GDM1 (cell line): Measurements from ENCODE around the gene HBE1.
"Not testable (repeated sequence)": the region's sequence is repeated elsewhere in the genome, so short reads cannot be mapped to it uniquely, and the experiment has no call there.

Source experiments
- DNase-seq: peaks from one replicate; lab custom pipeline; 2025; lab: John Stamatoyannopoulos, UW

Gene HBE1

DNA sequence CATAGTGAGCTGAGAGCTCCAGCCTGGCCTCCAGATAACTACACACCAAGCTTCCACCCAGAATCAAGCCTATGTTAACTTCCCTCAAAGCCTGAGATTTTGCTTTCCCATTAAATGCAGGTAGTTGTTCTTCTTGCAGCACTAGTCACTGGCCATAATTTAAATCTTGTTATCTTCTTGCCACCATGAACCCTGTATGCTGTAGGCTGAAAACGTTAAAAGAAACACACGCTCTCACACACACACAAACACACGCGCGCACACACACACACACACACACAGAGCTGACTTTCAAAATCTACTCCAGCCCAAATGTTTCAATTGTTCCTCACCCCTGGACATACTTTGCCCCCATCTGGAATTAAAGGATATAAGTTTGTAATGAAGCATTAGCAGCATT is 16.3 kb downstream of the HBE1 start:
- DNase-seq = not testable (repeated sequence)

DNA sequence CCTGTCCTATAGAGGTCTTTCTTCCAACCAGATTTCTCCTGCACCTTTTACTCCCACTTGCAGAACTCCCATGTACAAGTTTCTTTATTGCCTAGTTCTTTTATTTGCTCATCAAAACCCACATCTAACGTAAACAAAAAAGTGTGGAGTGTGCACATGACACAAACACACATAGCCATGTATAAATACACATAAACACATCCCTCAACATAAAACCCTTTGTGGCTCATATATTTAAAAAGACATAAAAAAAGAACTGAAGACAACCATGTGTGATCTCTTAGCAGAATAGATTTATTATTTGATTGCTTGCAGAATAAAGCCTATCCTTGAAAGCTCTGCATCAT is 16.9 kb downstream of the HBE1 start:
- DNase-seq = no peak

DNA sequence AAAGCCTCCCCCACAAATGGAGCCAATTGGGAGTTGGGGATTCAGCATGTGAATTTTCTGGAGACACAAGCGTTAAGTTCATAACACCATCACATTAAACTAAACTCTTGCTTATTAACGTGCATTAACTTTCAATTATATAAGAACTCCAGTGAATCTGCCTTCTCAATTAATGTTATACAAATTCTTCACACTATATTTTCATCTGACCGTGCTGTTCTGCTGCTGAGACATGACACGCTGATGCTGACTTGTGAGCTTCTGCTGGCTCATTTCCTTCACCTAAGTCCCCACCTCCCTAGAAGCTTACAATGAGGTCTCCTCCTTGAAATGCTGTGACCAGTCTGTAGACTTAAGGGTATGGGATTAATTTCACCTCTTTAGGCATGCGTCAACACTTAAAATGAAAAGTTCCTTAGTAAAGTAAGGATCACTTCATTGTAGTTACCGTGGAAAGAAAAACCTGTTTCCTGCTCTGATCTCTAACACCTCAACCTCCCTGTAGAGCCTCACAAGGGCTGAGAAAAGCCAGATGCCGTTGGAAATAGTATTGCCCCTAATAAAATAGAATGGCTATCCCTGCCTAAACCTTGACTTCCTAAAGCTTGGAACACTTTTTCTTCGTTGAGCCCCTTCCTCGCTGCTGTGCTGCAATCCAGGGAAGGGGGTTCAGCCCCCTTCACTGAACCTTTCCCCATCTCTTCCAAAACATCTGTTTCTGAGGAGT is 17.4 kb downstream of the HBE1 start:
- DNase-seq = no peak

DNA sequence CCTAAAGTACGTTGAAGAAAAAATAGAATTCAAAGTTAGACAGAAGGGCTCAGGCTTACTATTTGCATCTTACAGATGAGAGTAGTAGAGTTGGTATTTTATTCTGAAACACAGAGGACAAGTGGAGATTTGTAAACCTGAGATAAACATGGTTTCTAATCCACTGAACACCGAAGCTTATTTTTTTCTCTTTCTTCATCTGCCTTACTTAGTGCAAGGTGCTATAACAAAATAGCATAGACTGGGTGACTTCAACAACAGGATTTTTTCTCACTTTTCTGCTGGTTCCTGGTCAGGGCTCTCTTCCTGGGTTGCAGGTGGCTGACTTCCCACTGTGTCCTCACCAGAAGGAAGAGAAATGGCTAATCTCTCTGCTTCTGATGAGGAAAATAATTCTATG is 18.0 kb downstream of the HBE1 start:
- no peak for DNase-seq

DNA sequence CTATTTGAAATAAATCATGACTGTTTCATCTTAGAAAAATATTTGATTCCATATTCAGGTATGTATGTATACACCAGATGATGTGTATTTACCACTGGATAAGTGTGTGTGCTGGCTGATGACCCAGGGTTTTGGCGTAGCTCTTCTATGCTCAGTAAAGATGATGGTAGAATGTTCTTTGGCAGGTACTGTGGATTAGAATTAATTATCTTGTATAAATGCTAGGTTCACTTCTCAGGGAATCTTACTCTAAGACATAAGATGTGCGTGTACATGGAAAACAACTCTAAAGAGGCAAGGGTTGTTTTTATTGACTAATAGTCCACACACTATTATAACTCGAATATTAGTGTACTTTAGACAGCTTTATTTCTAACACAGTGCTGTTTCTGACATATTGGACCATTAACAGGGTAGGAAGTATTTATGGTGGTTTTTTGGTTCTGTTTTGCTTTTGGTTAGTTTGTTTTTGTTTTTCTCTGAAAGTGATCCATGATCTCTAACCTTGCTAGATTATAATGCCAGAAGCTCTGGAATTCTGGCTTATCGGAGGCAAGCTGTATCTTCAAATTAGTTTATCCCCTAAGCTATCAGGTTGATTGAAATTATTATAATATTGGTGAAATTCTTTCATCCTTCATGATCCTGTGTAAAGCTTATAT is 19.1 kb downstream of the HBE1 start:
- DNase-seq = no peak

DNA sequence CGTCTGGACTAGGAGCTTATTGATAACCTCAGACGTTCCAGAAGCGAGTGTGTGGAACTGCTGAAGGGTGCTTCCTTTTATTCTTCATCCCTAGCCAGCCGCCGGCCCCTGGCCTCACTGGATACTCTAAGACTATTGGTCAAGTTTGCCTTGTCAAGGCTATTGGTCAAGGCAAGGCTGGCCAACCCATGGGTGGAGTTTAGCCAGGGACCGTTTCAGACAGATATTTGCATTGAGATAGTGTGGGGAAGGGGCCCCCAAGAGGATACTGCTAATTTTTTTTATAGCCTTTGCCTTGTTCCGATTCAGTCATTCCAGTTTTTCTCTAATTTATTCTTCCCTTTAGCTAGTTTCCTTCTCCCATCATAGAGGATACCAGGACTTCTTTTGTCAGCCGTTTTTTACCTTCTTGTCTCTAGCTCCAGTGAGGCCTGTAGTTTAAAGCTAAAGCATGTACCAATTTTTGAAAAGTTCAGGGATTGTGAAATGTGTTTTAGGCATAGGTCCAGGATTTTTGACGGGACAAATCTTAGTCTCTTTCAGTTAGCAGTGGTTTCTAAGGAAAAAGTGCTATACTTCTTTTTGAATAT is 19.8 kb downstream of the HBE1 start, which contains the start of gene HBG1:
Gene HBG1 (minus strand): TSS at position 51 of the 590 bp plus-strand sequence. CDS start 53 bp downstream, outside the sequence.
- not testable (repeated sequence) for DNase-seq

DNA sequence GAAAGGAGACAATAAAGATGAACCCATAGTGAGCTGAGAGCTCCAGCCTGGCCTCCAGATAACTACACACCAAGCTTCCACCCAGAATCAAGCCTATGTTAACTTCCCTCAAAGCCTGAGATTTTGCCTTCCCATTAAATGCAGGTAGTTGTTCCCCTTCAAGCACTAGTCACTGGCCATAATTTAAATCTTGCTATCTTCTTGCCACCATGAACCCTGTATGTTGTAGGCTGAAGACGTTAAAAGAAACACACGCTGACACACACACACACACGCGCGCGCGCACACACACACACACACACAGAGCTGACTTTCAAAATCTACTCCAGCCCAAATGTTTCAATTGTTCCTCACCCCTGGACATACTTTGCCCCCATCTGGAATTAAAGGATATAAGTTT is 21.2 kb downstream of the HBE1 start:
- DNase-seq = not testable (repeated sequence)

DNA sequence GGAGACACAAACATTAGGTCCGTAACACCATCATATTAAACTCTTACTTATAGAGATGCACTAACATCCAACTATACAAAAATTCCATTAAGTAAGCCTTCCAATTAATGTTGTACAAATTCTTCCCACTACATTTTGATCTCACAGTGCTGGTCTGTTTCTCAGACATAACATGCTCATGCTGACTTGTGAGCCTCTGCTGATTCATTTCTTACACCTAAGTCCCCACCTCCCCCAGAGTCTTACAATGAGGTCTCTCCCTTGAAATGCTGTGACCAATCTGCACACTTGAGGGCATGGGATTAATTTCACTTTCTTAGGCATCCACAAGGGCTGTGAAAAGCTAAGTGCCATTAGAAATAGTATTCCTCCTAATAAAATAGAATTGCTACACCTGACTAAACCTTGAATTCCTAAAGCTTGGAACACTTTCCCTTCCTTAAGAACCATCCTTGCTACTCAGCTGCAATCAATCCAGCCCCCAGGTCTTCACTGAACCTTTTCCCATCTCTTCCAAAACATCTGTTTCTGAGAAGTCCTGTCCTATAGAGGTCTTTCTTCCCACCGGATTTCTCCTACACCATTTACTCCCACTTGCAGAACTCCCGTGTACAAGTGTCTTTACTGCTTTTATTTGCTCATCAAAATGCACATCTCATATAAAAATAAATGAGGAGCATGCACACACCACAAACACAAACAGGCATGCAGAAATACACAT is 22.1 kb downstream of the HBE1 start:
- DNase-seq = no peak

DNA sequence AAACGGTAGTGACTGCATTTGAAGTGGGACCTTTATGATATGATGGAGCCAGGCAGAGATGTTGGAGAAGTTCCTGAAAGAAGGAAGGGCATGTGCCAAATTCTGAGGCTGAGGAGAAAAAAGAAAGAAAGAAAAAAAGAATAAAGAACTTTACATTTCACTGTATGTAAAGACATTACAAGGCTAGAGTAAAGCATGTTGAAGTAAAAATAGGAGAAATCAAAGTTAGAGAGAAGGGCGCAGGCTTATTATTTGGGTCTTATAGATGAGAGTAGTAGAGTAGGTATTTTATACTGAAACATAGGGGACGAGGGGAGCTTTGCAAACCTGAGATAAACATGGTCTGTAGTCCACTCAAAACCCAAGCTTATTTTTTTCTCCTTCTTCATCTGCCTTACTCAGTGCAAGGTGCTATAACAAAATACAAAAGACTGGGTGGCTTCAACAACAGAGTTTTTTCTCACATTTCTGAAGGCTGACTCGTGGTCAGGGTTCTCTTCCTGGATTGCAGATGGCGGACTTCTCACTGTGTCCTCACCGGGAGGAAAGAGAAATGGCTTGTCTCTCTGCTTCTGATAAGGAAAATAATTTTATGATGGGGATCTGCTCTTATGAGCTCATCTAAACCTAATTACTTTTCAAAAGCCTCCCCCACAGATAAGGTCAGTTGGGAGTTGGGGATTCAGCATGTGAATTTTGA is 22.8 kb downstream of the HBE1 start:
- DNase-seq = no peak

DNA sequence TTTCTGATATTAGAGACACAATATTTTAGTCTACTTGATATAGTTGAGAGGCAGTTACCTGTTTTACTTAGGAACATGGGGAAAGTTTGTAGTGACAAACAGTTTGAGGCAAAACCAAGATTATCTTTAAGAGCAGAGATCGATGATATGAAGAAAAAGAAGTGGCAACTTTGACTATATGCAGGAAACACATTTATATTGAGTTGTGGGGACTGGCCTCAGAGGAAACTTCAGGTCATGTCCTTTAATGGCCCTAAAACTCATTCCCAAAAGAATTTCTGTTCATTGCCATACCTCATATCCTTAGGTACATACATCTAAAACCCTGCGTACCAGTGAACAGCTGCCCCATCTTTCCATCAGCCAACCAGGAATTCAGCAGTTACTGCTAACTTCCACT is 24.6 kb downstream of the HBE1 start:
- no peak for DNase-seq

DNA sequence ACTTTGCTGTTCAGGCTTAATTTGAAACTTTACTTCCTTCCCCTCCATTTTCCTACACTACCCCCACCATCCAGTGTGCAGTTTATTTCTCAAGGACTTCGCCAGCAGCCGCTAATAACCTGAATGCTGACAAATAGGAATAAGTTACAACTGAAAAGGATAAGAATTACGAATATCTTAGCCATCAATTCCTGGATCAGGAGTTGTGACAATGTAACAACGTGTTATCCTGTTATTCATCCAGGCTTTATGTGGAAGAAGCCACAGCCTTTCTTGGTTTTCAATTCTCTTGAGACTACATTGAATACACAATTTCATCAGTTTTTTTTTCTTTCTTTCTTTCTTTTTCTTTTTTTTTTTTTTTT is 25.9 kb downstream of the HBE1 start:
- no peak for DNase-seq

DNA sequence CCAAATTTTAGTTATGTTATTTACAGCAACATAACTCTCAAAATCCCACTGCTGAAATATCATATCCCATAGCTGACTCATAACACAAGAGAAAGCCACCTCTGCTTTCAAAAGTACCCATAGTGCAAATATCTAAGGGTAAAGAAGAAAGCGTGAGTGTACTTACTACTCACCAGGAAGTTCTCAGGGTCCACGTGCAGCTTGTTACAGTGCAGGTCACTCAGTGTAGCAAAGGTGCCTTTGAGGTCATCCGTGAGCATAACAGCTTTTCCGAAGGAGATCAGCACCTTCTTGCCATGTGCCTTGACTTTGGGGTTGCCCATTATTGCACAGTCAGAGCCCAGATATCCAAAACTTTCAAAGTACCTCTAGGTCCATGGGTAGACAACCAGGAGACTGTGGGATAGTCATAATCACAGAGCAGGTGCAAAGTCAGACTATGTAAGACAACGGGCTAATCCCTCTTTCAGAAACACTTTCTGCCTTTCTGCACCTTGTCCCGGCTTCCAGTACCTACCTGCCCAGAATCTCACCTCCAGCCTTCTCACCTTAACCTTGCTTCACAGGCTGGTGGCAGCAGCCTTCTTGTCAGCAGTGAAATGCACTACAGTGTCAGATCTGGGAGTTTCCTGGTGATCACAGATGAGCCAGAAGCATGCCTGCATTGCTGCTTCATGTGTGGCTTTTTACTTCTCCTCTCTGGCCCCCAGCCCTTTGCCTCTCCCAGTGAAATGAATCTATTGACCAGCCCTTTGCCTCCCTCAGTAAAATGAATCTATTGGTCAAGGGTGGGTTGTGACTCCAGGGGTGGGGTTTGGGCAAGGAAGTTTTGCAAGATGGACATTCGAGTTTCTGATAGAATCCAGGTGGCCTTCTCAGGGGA is 26.6 kb downstream of the HBE1 start:
- no peak for DNase-seq

DNA sequence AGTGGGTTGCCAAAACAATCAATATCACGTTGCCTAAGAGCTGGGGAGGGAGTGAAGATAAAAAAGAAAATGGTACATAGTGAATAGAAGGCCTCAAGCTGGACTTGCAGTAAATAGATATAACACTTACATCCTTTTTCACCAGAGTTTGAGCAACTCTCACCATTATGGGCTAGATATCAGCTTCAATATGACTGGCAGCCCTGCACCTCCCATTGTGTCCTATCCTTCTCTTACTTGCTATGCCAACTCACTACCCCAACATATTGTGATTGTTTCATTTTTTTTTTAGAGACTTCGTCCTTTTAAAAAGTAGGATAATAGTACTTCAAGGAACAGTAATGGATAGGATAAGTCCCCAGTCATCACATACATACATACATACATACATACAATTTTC is 27.5 kb downstream of the HBE1 start:
- DNase-seq = no peak

DNA sequence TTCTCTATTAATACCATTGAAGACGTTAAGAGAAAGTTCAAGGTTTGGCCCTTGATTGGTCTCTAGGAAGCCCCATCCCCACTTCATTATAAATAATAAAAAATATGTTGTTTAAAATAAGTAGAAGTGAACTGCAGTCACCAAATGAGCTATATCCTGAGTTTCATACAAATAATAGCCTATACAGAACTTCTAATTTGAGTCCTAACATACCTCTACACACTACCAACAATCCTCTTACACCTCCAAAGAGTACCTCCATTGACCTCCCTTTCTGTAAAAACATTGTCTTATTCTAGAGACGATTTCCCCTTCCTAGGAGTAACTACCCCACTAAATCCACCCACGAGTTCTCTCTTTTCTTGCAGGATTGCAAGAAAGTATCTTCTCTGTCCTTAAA is 28.3 kb downstream of the HBE1 start:
- no peak for DNase-seq

DNA sequence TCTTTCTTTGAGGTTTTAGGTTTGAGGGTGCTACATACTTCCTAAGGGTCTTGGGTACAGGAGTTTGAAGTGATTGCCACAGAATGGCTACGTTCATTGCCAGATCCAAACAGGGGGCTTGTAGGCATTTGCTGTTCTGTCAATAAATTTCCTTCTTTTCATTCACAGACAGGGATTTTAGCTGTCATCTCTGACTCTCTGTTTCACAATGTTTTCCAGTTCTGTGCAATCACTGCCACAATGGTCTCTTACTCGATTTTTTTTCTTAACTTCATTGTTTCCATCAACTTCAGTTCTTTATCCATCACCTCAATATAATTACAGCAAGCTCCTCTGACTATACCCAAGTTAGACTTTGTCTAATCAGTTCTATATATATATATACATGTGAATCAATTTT is 29.3 kb downstream of the HBE1 start:
- no peak for DNase-seq

DNA sequence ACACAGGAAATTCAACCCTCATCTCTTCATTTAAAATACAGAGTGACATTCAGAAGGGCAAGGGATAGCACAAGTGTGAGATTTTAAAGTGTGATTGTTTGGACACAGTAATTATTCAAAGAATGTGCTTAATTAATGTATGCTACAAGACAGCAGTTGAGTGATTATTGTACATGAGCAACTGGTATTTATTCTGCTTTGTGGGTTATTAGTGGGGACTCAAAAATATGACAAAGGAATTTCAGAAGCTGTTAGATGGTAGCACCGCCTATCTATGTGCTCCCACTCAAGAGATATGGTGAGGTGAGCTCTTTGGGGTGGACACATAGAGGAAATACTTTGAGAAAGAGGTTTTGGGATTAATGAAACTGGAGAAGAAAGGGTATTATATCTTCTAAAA is 29.7 kb downstream of the HBE1 start:
- no peak for DNase-seq

DNA sequence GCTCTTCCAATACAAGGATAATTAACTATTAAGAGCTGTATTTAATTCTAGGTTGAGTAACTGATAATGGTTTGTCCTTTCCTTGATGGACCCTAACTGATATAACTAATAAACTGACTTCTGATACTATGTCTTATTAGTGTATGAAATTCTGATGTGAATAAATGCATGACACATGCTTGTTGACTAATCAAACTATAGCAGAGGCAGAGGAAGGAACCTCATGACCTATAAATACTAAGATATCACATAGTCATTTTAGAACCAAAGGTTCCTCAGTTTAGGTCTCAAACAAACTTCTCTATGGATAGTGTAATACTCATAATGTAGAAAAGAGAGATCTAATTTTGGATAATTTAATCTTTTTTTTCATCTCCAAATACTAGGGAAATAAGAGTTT is 30.7 kb downstream of the HBE1 start:
- no peak for DNase-seq

DNA sequence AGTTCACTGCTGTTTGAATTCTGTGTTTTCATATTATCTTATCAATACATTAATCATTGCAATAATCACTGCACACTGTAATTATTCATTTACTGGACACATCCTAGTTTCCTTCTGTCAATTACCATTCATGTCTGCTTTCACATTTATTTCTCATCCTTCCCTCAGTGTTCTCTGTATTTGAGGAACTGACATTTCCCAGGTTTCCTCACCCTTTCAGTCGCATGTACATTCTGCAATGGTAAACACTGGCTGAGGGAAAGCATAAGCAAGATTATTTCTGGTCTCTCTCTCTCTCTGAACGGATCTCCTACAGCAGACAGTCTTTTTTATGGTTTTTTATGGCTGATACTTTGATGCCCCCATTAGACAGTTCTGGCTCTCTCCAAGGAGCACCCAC is 31.3 kb downstream of the HBE1 start:
- DNase-seq = no peak

DNA sequence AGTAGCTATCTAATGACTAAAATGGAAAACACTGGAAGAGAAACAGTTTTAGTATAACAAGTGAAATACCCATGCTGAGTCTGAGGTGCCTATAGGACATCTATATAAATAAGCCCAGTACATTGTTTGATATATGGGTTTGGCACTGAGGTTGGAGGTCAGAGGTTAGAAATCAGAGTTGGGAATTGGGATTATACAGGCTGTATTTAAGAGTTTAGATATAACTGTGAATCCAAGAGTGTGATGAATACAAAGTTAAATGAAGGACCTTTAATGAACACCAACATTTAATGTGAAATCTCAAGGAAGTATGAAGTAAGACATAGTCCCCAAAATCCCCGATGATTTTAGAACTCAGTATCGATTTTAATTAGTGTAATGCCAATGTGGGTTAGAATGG is 32.3 kb downstream of the HBE1 start:
- no peak for DNase-seq

DNA sequence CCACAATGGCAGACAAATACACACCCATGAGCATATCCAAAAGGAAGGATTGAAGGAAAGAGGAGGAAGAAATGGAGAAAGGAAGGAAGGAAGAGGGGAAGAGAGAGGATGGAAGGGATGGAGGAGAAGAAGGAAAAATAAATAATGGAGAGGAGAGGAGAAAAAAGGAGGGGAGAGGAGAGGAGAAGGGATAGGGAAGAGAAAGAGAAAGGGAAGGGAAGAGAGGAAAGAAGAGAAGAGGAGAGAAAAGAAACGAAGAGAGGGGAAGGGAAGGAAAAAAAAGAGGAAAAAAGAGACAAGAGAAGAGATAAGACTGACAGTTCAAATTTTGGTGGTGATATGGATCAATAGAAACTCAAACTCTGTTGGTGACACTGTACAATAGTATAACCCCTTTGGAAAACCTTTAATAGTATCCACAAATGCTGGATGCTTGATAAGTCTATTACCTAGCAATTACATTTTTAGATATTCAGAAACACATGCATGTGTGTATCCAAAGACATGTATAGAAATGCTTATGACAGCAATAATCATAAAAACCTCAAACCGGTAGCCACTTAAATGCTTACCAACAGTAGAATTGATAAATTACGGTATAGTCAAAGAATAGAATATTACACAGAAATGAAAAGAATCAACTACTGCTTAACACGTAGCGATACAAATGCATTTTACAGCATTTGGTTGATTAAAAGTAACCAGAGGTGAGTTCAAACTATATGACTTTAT is 34.2 kb downstream of the HBE1 start:
- DNase-seq = no peak

DNA sequence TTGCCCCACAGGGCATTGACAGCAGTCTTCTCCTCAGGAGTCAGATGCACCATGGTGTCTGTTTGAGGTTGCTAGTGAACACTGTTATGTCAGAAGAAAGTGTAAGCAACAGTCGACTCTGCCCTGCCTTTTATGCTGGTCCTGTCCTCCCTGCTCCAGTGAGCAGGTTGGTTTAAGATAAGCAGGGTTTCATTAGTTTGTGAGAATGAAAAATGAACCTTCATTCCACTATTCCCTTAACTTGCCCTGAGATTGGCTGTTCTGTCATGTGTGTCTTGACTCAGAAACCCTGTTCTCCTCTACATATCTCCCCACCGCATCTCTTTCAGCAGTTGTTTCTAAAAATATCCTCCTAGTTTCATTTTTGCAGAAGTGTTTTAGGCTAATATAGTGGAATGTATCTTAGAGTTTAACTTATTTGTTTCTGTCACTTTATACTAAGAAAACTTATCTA is 35.3 kb downstream of the HBE1 start, which contains the start of gene HBD:
Gene HBD (minus strand): TSS at position 103 of the 454 bp plus-strand sequence. CDS start 50 bp downstream, at position 53.
- DNase-seq = peak; percentile 47
